HG02840 (cell line): Measurements from ENCODE around the gene HSPB7.
"Not testable (repeated sequence)": the region's sequence is repeated elsewhere in the genome, so short reads cannot be mapped to it uniquely, and the experiment has no call there.

Experiments used
- ATAC-seq: cut with Tn5 transposase; IDR thresholded peaks from one replicate; pipeline ENCODE4 v1.9.1; 2021; ENCODE audit warnings: mild to moderate bottlenecking, moderate library complexity, moderate number of reproducible peaks; ENCODE audit not compliant: unreplicated experiment, low FRiP score

Gene HSPB7

GRCh38 chr1:15985611-15986297 is 32.1 kb downstream of the HSPB7 start:
- ATAC-seq, result no peak

DNA sequence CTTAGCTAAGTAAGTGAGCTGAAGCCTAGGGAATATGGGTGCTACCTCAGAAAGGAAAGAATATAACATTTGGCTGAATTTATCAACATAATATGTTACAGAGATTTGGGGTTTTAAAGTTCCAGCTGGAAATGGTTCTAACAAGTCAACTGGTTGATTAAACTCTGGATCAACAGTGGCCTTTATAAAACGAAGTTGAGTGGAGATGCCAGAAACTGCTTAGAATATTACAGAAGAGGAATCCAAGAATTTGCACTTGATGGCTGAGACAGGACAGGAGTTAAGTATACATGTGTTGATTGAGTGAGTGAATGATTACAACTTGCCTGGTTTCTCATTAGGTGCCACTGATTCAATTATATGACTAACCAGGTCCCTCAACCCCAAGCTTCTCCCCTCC is 34.6 kb downstream of the HSPB7 start:
- no peak for ATAC-seq

- ATAC-seq, result no peak
These were observed 36.2 kb downstream of the HSPB7 start for GRCh38 chr1:15981679-15982078.

DNA sequence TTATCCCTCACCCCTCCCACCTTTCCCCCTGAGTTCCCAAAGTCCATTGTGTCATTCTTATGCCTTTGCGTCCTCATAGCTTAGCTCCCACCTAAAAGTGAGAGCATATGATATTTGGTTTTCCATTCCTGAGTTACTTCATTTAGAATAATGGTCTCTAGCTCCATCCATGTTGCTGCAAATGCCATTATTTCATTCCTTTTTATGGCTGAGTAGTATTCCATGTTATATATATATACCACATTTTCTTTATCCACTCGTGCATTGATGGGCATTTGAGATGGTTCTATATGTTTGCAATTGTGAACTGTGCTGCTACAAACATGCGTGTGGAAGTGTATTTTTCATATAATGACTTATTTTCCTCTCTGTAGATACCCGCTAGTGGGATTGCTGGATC is 39.9 kb downstream of the HSPB7 start:
- ATAC-seq, result not testable (repeated sequence)

DNA sequence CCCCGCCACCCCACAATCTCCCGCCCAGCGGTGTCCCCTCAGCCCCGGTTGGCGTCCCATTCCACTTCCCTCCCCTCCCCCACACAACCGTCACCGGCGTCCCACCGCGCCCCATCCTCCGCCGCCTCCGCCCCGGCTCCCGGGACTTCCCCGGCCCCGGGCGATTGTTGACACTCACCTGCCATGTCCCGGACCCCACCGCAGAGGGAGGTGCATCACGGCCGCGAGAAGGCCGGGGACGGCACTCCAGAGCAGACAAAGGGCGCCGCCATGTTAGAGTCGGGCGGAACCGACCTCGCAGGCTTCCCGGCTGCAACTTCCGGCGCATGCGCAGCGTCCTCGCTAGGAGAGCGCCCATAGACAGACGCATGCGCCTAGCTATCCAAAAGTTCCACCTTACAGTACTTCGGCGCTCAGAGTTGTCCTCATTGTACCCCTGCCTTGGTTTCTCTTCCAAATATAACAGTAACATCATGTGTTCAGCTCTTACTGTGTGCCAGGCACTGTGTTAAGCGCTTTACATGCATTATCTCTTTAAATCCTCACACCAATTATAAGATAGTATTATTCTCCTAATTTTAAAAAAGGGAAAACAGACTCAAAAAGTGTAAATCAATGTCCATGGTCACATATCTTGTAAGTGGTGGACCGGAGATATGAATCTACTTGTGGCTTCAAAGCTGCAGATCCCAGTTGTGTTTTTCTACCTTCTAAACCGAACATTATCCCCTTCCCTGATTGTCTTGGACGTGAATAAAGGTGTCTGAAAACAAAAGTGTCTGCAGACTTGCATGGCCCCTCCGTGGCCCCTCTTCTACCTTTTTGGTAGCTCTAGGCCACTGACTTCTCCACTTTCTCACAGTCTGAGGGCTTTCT is 41.8 kb downstream of the HSPB7 start, which contains the start of gene ZBTB17:
ZBTB17 (minus strand) TSS at position 297 of the 876 bp plus-strand sequence. CDS start 27,606 bp downstream, outside the sequence.
- ATAC-seq, result peak; percentile 78

DNA sequence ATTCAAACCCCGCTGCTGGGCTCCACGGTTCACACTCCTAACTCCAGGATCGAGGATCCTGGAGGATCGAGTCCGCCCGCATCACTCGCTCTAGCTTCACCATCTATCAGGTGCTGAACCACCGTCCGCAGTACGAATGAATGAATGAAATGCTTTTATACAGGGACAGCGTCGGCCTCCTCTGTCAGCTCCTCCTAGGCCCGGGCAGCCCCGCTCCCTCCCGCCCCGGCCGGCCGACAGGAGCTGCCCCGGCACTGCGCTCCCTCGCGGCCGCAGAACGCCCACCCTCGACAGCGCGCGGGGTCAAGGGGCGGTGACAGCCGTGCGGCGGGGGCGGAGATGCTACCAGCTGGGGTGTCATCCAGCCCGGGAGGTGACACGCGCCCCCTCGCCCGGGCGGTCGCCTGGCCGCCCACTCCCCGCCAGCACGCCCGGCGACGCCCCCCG is 42.5 kb downstream of the HSPB7 start:
- peak; percentile 42 for ATAC-seq

GRCh38 chr1:15974855-15975254 is 43.0 kb downstream of the HSPB7 start:
- no peak for ATAC-seq

- ATAC-seq, result no peak
These were observed 44.1 kb downstream of the HSPB7 start for GRCh38 chr1:15973772-15974171.

GRCh38 chr1:15972409-15972808 is 45.4 kb downstream of the HSPB7 start:
- ATAC-seq, result no peak

DNA sequence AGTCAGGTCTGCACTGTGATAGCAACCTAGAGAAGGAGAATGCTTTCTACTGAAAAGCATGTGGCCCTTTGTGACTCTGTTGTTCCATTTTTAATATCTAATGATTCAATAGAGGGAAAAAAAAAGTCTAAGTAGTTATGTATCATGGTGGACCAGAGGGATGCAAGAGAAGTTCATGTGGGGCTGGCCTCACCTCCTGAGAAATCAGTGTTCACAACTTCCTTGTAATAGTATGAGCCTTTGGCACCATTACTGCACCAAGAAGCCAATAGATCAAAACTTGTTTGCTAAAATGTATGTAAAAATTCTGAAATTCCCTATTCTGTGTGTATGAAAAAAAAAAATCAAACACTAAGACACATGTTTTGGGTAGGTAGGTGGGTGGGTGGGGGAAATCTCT is 46.9 kb downstream of the HSPB7 start:
- no peak for ATAC-seq

DNA sequence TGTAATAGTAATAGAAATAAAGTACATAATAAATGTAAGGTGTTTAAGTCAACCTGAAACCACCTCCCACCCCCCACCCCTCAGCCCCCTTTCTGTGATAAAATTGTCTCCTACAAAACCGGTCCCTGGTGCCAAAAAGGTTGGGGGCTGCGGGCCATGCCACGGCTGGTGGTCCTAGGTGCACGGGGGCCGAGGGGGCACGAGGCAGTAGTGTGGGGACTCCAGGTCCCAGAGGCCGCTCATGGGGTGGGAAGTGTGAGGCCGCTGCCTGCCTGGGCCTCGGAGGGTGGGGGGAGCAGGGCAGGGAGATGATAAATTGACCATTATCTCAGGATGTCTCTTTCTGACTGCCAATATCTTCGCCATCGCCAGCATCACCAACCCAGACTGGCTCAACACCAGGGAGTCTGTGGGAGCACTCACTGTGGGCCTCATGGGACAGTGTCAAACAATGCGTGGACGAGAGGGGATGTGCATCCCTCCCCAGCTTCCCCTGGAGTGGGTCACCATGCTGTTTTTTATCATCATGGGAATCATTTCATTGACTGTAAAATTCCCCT is 48.4 kb downstream of the HSPB7 start:
- no peak for ATAC-seq

- no peak for ATAC-seq
These were observed 49.7 kb downstream of the HSPB7 start for GRCh38 chr1:15968172-15968571.

DNA sequence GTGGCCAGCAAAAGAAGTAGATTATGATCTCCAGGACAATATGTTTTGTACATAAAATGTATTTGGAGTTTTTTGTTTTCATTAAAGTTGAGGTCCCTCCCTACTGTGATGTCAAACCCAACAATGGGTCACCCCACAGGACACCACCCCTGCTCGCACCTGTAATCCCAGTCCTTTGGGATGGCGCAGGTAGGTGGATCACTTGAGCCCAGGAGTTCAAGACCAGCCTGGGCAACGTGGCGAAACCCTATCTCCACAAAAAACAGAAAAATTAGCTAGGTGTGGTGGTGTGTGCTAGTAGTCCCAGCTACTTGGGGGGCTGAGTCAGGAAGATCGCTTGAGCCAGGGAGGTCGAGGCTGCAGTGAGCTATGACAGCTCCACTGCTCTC is 50.9 kb downstream of the HSPB7 start:
- ATAC-seq, result no peak

- ATAC-seq, result peak; percentile 64
These were observed 51.5 kb downstream of the HSPB7 start for GRCh38 chr1:15966081-15966955.

DNA sequence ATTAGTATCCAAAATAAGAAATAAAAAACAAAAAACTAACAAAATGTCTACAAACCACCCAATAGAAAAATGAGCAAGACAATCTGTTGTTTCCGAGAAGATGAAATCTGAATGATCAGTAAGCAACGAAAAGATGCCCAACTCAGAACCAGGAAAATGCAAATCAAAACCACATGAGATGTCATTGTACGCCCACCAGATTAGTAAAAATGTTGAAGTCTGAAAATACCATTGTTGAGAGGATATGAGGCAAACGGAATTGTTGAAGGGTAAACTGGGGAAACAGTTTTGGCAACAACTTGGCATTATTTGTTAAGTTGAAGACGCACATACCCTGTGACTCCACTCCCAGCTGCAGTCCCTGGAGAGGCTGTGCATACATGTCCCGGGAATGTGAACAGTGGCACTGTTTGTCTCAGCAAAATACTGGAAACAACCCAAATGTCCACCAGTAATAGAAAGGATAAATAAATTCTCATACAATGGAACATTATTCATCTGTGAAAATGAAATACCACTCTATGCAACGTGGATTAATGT is 52.5 kb downstream of the HSPB7 start:
- no peak for ATAC-seq
